A549 (cell line): ENCODE results near the gene MB21D2. TPM values are rescaled to one million over a fixed set of nuclear protein-coding genes. Genes with fewer than 3 reads are reported as not detected.

Experiments used
- polyA plus RNA-seq, 4 experiments: library from polyadenylated mRNA; depleted of rRNA in 3 of 4; stranded (reverse); fragments of >200 nt; fragmentation: RNase III in 1 of 4; extraction: RNeasy Plus Mini Kit Qiagen cat#74134 plus additional on column Dnase treatment in 1 of 4; gene quantifications; 2 replicates in 3 of 4; 3 replicates in 1 of 4; pipeline ENCODE4 v1.2.3, GENCODE V29; 2011 to 2017

MB21D2 gene
- polyA plus RNA-seq, 2 of the 4 experiments (the other 2 are of a cell fraction): 4.8 to 7.5 TPM

Other genes starting within 250 kb of the MB21D2 start
- 0.83 and 1.1 TPM in 2 replicates for gene FGF12, start 190.3 kb downstream of the MB21D2 start, polyA plus RNA-seq (2011; rRNA removed)
- 0.57 to 0.88 TPM (median 0.63 TPM) in 3 replicates for gene FGF12, start 190.3 kb downstream of the MB21D2 start, polyA plus RNA-seq (2017; fragmentation: RNase III; extraction: RNeasy Plus Mini Kit Qiagen cat#74134 plus additional on column Dnase treatment)